GM12874 (cell line): ENCODE data around the gene TENT4B.

Experiments
- TF ChIP-seq, protein P1 (sequence below): IDR thresholded peaks from 2 replicates; pipeline ENCODE4 v1.5.1; 2011; ENCODE audit warnings: low read depth, mild to moderate bottlenecking, control low read depth, low read length, moderate library complexity; ENCODE audit not compliant: insufficient read depth

The TENT4B gene

DNA sequence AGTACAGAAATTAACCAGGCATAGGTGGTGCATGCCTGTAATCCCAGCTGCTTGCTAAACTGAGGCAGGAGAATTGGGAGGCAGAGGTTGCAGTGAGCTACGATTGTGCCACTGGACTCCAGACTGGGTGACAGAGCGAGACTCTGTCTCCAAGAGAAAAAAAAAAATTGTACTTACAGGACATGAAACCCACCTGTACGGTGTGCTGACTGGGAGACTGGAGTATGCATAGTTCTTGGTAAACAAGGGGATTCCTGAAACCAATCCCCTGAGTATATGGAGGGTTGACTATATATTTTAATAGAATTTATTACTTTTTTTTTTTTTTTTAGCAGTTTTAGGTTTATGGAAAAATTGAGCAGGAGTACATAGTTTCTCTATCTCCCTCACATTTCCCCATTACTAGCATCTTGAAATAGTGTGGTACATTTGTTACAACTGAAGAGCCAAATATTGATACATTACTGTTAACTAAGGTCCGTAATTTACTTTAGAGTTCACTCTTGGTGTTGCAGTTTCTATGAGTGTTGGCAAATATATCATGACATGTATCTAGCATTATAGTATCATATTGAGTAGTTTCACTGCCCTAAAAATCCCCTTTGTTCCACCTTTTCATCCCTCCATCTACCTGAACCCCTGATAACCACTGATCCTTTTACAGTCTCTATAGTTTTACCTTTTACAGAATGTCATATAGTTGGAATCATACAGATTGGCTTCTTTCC, 19.3 kb downstream of the TENT4B start:
- TF ChIP-seq, protein P1, sequence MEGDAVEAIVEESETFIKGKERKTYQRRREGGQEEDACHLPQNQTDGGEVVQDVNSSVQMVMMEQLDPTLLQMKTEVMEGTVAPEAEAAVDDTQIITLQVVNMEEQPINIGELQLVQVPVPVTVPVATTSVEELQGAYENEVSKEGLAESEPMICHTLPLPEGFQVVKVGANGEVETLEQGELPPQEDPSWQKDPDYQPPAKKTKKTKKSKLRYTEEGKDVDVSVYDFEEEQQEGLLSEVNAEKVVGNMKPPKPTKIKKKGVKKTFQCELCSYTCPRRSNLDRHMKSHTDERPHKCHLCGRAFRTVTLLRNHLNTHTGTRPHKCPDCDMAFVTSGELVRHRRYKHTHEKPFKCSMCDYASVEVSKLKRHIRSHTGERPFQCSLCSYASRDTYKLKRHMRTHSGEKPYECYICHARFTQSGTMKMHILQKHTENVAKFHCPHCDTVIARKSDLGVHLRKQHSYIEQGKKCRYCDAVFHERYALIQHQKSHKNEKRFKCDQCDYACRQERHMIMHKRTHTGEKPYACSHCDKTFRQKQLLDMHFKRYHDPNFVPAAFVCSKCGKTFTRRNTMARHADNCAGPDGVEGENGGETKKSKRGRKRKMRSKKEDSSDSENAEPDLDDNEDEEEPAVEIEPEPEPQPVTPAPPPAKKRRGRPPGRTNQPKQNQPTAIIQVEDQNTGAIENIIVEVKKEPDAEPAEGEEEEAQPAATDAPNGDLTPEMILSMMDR, result no peak

DNA sequence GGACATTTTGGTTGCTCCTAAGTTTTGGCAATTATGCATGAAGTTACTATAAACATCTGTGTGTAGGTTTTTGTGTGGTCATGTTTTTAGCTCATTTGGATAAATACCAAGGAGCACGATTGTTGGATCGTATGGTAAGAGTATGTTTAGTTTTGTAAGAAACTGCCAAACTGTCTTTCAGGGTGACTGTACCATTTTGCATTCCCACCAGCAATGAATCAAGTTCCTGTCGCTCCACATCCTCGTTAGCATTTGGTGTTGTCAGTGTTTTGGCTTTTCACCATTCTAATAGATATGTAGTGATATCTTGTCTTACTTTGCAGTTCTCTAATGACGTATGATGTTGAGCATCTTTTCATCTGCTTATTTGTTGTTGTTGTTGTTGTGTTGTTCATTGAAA, 20.2 kb downstream of the TENT4B start:
- TF ChIP-seq, protein P1, result no peak

GRCh38 chr16:50178491-50178941, 25.4 kb downstream of the TENT4B start:
- TF ChIP-seq, protein P1, result no peak

GRCh38 chr16:50182441-50182840, 29.3 kb downstream of the TENT4B start:
- TF ChIP-seq, protein P1, result no peak

DNA sequence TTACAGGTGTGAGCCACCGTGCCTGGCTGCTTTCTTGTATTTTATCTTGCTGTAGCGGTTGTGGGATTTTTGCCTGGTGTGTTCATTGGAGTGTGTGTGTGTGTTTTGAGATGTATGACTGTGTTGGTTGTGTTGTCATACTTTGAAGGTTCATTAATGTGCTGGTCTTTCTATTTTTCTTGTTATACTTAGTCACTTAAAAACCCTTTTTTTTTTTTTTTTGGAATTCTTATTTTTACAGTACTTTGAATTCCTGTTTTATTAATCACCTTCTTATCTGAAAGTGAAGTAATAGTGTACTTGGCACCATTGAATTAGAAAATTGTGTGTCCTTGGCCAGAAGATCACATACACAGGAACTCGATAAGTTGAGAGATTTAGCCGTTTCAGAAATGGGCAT, 30.2 kb downstream of the TENT4B start:
- TF ChIP-seq, protein P1, result no peak

GRCh38 chr16:50185005-50185505, 31.9 kb downstream of the TENT4B start:
- TF ChIP-seq, protein P1, result no peak

DNA sequence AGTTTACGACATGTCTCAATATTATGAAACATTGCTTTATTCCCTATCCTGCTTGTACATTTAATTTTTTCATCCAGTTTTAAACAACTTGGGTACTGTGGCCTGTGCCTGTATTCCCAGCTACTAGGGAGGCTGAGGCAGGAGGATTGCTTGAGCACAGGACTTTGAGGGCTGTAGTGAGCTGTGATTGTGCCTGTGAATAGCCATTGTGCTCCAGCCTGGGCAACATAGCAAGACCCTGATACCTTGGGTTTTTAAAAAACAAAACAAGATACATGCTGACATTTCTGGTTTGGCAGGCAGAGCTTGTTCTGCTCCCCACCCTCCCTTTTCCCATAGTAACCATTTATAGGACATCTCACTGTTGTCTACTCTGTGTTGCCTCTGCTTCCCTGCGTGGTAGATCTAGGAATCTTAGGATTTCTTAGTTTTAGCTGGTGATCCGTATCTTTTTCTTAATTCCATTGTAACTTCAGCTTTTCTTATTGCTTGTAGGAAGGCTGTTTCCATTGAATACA, 35.6 kb downstream of the TENT4B start:
- TF ChIP-seq, protein P1, result no peak
